ENCODE measurements around the gene JAG1. TPM values are rescaled to one million over a fixed set of nuclear protein-coding genes. Genes with fewer than 3 reads are reported as not detected.

JAG1 gene
- polyA plus RNA-seq, 4 donors, result 6.3 to 63.7 (median 15.7) TPM

GRCh38 chr20:10639077-10639736, 34.6 kb downstream of the JAG1 start:
- H3K27ac ChIP-seq (ENCODE audit: low read depth in 1 of 3, low read length in 2 of 3), result peak overlapping the region in 1 of 3 donors; percentile 57
- DNase-seq (no peak), FAIRE-seq (no peak)
- H3K27me3 ChIP-seq (ENCODE audit: control insufficient read depth in 3 of 3, insufficient read depth in 3 of 3, low read length in 3 of 3), result no peaks in the 10 kb centered on the region
- H3K4me1 ChIP-seq (ENCODE audit: control insufficient read depth in 3 of 3, insufficient read depth in 2 of 3, low read depth in 1 of 3, low read length in 2 of 3), result peaks cover 0 to 5% (median 0%) of the 10 kb centered on the region in 3 donors
- no peak overlapping the region for H3K4me3 ChIP-seq (ENCODE audit: low read depth in 1 of 3, low read length in 3 of 3)
- peaks cover 7 to 56% (median 37%) of the 10 kb centered on the region in 3 donors for H3K36me3 ChIP-seq (ENCODE audit: control insufficient read depth in 3 of 3, insufficient read depth in 2 of 3, low read depth in 1 of 3, low read length in 3 of 3)
- 87 to 95% (median 91%) methylated on average over 23 of the region's 23 CpGs for WGBS, 3 donors
- no peaks in the 10 kb centered on the region for H3K9me3 ChIP-seq (ENCODE audit: control insufficient read depth in 2 of 2, insufficient read depth in 1 of 2, low read depth in 1 of 2, low read length in 1 of 2)

DNA sequence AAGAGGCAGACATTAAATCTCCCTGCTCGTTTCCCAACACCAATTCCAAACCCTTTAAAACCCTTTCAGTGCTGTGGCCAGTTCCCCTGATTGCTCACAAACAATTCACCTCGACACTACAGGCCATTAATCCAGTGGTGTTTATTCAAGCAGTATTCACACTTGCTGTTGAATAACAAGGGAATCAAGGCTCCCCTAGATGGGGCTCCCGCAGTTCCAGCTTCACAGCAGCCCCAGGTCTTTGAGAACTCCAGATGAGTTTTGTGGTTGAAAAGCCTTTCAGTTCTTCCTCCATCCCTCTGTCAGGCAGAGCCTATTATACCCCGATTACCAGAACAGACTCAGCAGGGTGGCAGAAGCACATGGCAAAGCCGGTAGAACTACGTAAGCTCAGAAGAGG, 36.2 kb downstream of the JAG1 start:
- Histone ChIP-seq H3K4me3 (ENCODE audit: low read depth in 1 of 3, low read length in 3 of 3) (no peak overlapping the region), H3K4me1 (ENCODE audit: control insufficient read depth in 3 of 3, insufficient read depth in 2 of 3, low read depth in 1 of 3, low read length in 2 of 3) (peaks cover 0 to 5% (median 0%) of the 10 kb centered on the region in 3 donors), H3K27me3 (ENCODE audit: control insufficient read depth in 3 of 3, insufficient read depth in 3 of 3, low read length in 3 of 3) (no peaks in the 10 kb centered on the region), H3K9me3 (ENCODE audit: control insufficient read depth in 2 of 2, insufficient read depth in 1 of 2, low read depth in 1 of 2, low read length in 1 of 2) (no peaks in the 10 kb centered on the region), H3K36me3 (ENCODE audit: control insufficient read depth in 3 of 3, insufficient read depth in 2 of 3, low read depth in 1 of 3, low read length in 3 of 3) (peaks cover 5 to 41% (median 22%) of the 10 kb centered on the region in 3 donors), H3K27ac (ENCODE audit: low read depth in 1 of 3, low read length in 2 of 3) (peak overlapping the region in 1 of 3 donors; percentile 33)
- DNase-seq (no peak), FAIRE-seq (no peak)
- WGBS, 3 donors, result 68 to 84% (median 80%) methylated on average over 6 of the region's 6 CpGs

DNA sequence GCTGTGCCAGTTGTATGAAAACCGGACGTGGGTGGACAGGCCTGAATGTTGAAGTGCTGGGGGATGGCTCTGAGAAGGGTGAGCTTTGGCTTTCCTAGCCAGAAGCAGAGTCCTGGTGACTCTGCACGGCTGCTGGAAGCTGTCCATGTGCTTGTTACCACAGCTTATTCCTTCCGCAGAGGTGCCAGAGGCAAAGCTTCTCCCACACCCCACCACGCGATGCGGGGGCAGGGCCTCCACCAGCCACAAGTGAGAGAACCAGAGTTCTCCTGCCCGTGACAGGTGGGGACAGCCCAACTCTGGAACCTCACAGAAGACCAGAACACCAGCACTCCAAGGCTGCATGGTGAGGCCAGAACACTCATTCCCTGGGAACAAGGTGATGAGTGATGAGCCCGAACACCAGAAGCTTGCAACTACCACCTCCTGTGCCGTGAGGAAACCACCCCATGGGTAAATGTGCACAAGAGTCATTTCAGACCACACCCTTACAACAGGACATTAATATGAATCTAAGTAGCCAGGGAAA, 36.7 kb downstream of the JAG1 start:
- Histone ChIP-seq H3K4me3 (ENCODE audit: low read depth in 1 of 3, low read length in 3 of 3) (no peak overlapping the region), H3K9me3 (ENCODE audit: control insufficient read depth in 2 of 2, insufficient read depth in 1 of 2, low read depth in 1 of 2, low read length in 1 of 2) (no peaks in the 10 kb centered on the region), H3K27me3 (ENCODE audit: control insufficient read depth in 3 of 3, insufficient read depth in 3 of 3, low read length in 3 of 3) (no peaks in the 10 kb centered on the region), H3K4me1 (ENCODE audit: control insufficient read depth in 3 of 3, insufficient read depth in 2 of 3, low read depth in 1 of 3, low read length in 2 of 3) (peaks cover 0 to 5% (median 0%) of the 10 kb centered on the region in 3 donors), H3K36me3 (ENCODE audit: control insufficient read depth in 3 of 3, insufficient read depth in 2 of 3, low read depth in 1 of 3, low read length in 3 of 3) (peaks cover 5 to 37% (median 19%) of the 10 kb centered on the region in 3 donors), H3K27ac (ENCODE audit: low read depth in 1 of 3, low read length in 2 of 3) (peak overlapping the region in 2 of 3 donors; percentile 4 to 33)
- no peak for FAIRE-seq
- 68 to 87% (median 83%) methylated on average over 10 of the region's 10 CpGs for WGBS, 3 donors
- no peak for DNase-seq

- DNase-seq, result peak in 1 of 2 donors; percentile 23
- H3K27ac ChIP-seq (ENCODE audit: low read depth in 1 of 3, low read length in 2 of 3), result peak overlapping the region in 1 of 3 donors; percentile 33
- FAIRE-seq, result no peak
- H3K4me1 ChIP-seq (ENCODE audit: control insufficient read depth in 3 of 3, insufficient read depth in 2 of 3, low read depth in 1 of 3, low read length in 2 of 3), result peaks cover 0 to 5% (median 0%) of the 10 kb centered on the region in 3 donors
- H3K9me3 ChIP-seq (ENCODE audit: control insufficient read depth in 2 of 2, insufficient read depth in 1 of 2, low read depth in 1 of 2, low read length in 1 of 2), result no peaks in the 10 kb centered on the region
- WGBS, 3 donors, result 74 to 93% (median 86%) methylated on average over 5 of the region's 5 CpGs
- H3K36me3 ChIP-seq (ENCODE audit: control insufficient read depth in 3 of 3, insufficient read depth in 2 of 3, low read depth in 1 of 3, low read length in 3 of 3), result peaks cover 5 to 29% (median 19%) of the 10 kb centered on the region in 3 donors
- H3K27me3 ChIP-seq (ENCODE audit: control insufficient read depth in 3 of 3, insufficient read depth in 3 of 3, low read length in 3 of 3), result no peaks in the 10 kb centered on the region
- H3K4me3 ChIP-seq (ENCODE audit: low read depth in 1 of 3, low read length in 3 of 3), result no peak overlapping the region
Measured at GRCh38 chr20:10636326-10636818, 37.4 kb downstream of the JAG1 start.

- Histone ChIP-seq H3K4me1 (ENCODE audit: control insufficient read depth in 3 of 3, insufficient read depth in 2 of 3, low read depth in 1 of 3, low read length in 2 of 3) (peaks cover 0 to 5% (median 0%) of the 10 kb centered on the region in 3 donors), H3K36me3 (ENCODE audit: control insufficient read depth in 3 of 3, insufficient read depth in 2 of 3, low read depth in 1 of 3, low read length in 3 of 3) (peaks cover 3 to 27% (median 16%) of the 10 kb centered on the region in 3 donors), H3K4me3 (ENCODE audit: low read depth in 1 of 3, low read length in 3 of 3) (no peak overlapping the region), H3K27me3 (ENCODE audit: control insufficient read depth in 3 of 3, insufficient read depth in 3 of 3, low read length in 3 of 3) (no peaks in the 10 kb centered on the region), H3K9me3 (ENCODE audit: control insufficient read depth in 2 of 2, insufficient read depth in 1 of 2, low read depth in 1 of 2, low read length in 1 of 2) (no peaks in the 10 kb centered on the region), H3K27ac (ENCODE audit: low read depth in 1 of 3, low read length in 2 of 3) (peak overlapping the region in 1 of 3 donors; percentile 43)
- no peak for FAIRE-seq
- no peak for DNase-seq
- 83 to 99% (median 95%) methylated on average over 5 of the region's 5 CpGs for WGBS, 3 donors
Measured at GRCh38 chr20:10635476-10636208, 38.2 kb downstream of the JAG1 start.

DNA sequence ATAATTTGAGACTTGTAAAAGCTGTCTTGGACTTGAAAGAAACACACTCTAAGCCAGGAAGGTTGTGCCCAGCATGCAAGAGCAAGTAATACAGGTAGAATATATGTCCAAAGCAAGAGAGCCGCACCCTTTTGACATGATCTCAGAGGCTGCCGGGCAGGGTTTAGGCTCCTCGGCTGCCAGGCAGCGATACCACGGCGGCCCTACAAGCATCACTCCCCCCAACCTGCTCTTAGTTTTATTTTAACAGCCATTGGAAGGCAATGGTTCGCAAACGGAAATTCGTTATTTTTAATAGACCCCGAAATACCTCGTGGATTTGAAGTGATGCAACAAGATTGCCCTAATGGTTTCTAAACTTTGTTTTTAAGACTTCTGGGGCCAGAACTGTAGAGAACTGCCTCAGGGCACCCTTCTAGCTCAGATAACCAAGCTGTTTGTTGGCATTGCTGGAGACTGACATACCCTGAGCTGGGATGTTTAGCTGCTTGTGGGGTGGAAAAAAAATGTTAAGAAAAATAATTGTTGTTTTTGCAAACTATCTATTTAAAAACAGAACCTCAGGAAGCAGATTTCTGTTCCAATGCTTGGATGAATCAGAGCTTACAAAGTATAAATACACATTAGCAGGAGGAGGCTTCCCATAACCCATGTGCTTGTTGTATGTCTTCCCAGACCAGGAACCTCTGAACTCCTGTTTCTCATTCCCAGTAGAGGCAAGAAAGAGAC, 39.0 kb downstream of the JAG1 start:
- Histone ChIP-seq H3K9me3 (ENCODE audit: control insufficient read depth in 2 of 2, insufficient read depth in 1 of 2, low read depth in 1 of 2, low read length in 1 of 2) (no peaks in the 10 kb centered on the region), H3K4me3 (ENCODE audit: low read depth in 1 of 3, low read length in 3 of 3) (no peak overlapping the region), H3K27ac (ENCODE audit: low read depth in 1 of 3, low read length in 2 of 3) (peak overlapping the region in 1 of 3 donors; percentile 43), H3K36me3 (ENCODE audit: control insufficient read depth in 3 of 3, insufficient read depth in 2 of 3, low read depth in 1 of 3, low read length in 3 of 3) (peaks cover 2 to 26% (median 13%) of the 10 kb centered on the region in 3 donors), H3K27me3 (ENCODE audit: control insufficient read depth in 3 of 3, insufficient read depth in 3 of 3, low read length in 3 of 3) (no peaks in the 10 kb centered on the region), H3K4me1 (ENCODE audit: control insufficient read depth in 3 of 3, insufficient read depth in 2 of 3, low read depth in 1 of 3, low read length in 2 of 3) (peaks cover 0 to 5% (median 0%) of the 10 kb centered on the region in 3 donors)
- WGBS, 3 donors, result 81 to 92% (median 87%) methylated on average over 11 of the region's 11 CpGs
- FAIRE-seq, result no peak
- DNase-seq, result no peak

DNA sequence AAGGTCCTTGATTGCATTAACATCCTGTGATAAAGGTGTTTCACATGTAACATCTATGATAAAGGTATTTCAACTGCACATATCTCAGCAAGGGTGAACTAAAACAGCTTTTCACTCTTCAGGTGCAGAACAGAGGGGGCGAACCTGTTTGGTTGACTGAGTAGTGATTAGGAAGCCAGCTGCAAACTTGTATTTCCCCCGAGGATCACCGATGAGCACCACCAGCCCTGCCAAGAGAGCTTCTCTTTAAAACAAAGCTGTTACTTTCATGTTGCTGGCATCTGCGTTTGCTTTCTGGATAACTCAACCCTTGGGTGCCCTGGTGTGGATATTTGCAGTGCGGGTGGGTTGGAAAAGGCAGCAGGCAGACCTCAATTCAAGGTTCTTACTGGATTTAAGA, 39.6 kb downstream of the JAG1 start:
- Histone ChIP-seq H3K36me3 (ENCODE audit: control insufficient read depth in 3 of 3, insufficient read depth in 2 of 3, low read depth in 1 of 3, low read length in 3 of 3) (peaks cover 0 to 21% (median 9%) of the 10 kb centered on the region in 3 donors), H3K27me3 (ENCODE audit: control insufficient read depth in 3 of 3, insufficient read depth in 3 of 3, low read length in 3 of 3) (no peaks in the 10 kb centered on the region), H3K27ac (ENCODE audit: low read depth in 1 of 3, low read length in 2 of 3) (no peak overlapping the region), H3K4me1 (ENCODE audit: control insufficient read depth in 3 of 3, insufficient read depth in 2 of 3, low read depth in 1 of 3, low read length in 2 of 3) (peaks cover 0 to 5% (median 0%) of the 10 kb centered on the region in 3 donors), H3K9me3 (ENCODE audit: control insufficient read depth in 2 of 2, insufficient read depth in 1 of 2, low read depth in 1 of 2, low read length in 1 of 2) (no peaks in the 10 kb centered on the region), H3K4me3 (ENCODE audit: low read depth in 1 of 3, low read length in 3 of 3) (no peak overlapping the region)
- FAIRE-seq, result no peak
- 80 to 91% (median 88%) methylated on average over 5 of the region's 5 CpGs for WGBS, 3 donors
- no peak for DNase-seq

- Histone ChIP-seq H3K9me3 (ENCODE audit: control insufficient read depth in 2 of 2, insufficient read depth in 1 of 2, low read depth in 1 of 2, low read length in 1 of 2) (no peaks in the 10 kb centered on the region), H3K27me3 (ENCODE audit: control insufficient read depth in 3 of 3, insufficient read depth in 3 of 3, low read length in 3 of 3) (no peaks in the 10 kb centered on the region), H3K36me3 (ENCODE audit: control insufficient read depth in 3 of 3, insufficient read depth in 2 of 3, low read depth in 1 of 3, low read length in 3 of 3) (peaks cover 0 to 18% (median 9%) of the 10 kb centered on the region in 3 donors), H3K4me1 (ENCODE audit: control insufficient read depth in 3 of 3, insufficient read depth in 2 of 3, low read depth in 1 of 3, low read length in 2 of 3) (peaks cover 0 to 5% (median 0%) of the 10 kb centered on the region in 3 donors), H3K4me3 (ENCODE audit: low read depth in 1 of 3, low read length in 3 of 3) (no peak overlapping the region), H3K27ac (ENCODE audit: low read depth in 1 of 3, low read length in 2 of 3) (no peak overlapping the region)
- FAIRE-seq, result no peak
- DNase-seq, result no peak
- 83 to 90% (median 90%) methylated on average over 5 of the region's 5 CpGs for WGBS, 3 donors
Measured at GRCh38 chr20:10633718-10634117, 40.1 kb downstream of the JAG1 start.

All from small intestine (tissue), 7 donors.